GM19239 (cell line): Measurements from ENCODE around the gene ROCK1.
"Not testable (repeated sequence)": the region's sequence is repeated elsewhere in the genome, so short reads cannot be mapped to it uniquely, and the experiment has no call there.

ENCODE experiments used
- DNase-seq: peaks from one replicate; pipeline ENCODE4 v3.0.0; 2011; ENCODE audit warnings: low spot score; ENCODE audit not compliant: insufficient read length
- FAIRE-seq: peaks from 2 replicates; lab custom pipeline; 2011; peaks lifted over from hg19 to GRCh38; lab: Jason Lieb, UNC

The ROCK1 gene

GRCh38 chr18:20950827-20951226, 160.8 kb downstream of the ROCK1 start:
- not testable (repeated sequence) for DNase-seq
- peak; percentile 40 for FAIRE-seq
